Dendritic cell treated with granulocyte-macrophage colony-stimulating factor and Interleukin-4, amounts not matched to agents 40 ng/mL and 50 ng/mL, for 4 days (primary cell): ENCODE data around the gene RAD51AP2.
"Not testable (repeated sequence)": the region's sequence is repeated elsewhere in the genome, so short reads cannot be mapped to it uniquely, and the experiment has no call there.

Source experiments
- H3K27ac Mint-ChIP-seq: one replicate; pipeline ENCODE4 v1.8.0; 2022; ENCODE audit warnings: mild to moderate bottlenecking, mixed read lengths
- H3K27me3 Mint-ChIP-seq: one replicate; pipeline ENCODE4 v1.8.0; 2022; ENCODE audit warnings: mild to moderate bottlenecking, mixed read lengths
- H3K36me3 Mint-ChIP-seq: one replicate; pipeline ENCODE4 v1.8.0; 2022; ENCODE audit warnings: low read depth, mixed read lengths
- H3K4me1 Mint-ChIP-seq: one replicate; pipeline ENCODE4 v1.8.0; 2022; ENCODE audit warnings: low read depth, mixed read lengths
- H3K4me3 Mint-ChIP-seq: one replicate; pipeline ENCODE4 v1.8.0; 2022; ENCODE audit warnings: mild to moderate bottlenecking, moderate library complexity, mixed read lengths
- H3K9me3 Mint-ChIP-seq: one replicate; pipeline ENCODE4 v1.8.0; 2022; ENCODE audit warnings: mixed read lengths
- intact Hi-C: fragments of 100-400 bp; cut with micrococcal nuclease; formaldehyde crosslinking; loops from one replicate; pipeline ENCODE4 v1.15.0; 2022

RAD51AP2 gene

GRCh38 chr2:17518212-17519154, at the start of gene RAD51AP2:
RAD51AP2 (minus strand) TSS chr2:17518440; CDS start chr2:17518415, 25 bp downstream.
- H3K4me3 Mint-ChIP-seq, result no peak within 1 kb of the TSS
- H3K36me3 Mint-ChIP-seq, result no peaks in the 10 kb centered on the region
- H3K9me3 Mint-ChIP-seq, result no peaks in the 10 kb centered on the region
- H3K27ac Mint-ChIP-seq, result no peak within 1 kb of the TSS
- intact Hi-C loops, result no loop called here
- H3K4me1 Mint-ChIP-seq, result no peaks in the 10 kb centered on the region
- H3K27me3 Mint-ChIP-seq, result peaks cover 29% of the 10 kb centered on the region

- H3K27ac Mint-ChIP-seq, H3K9me3 Mint-ChIP-seq, H3K27me3 Mint-ChIP-seq, H3K4me3 Mint-ChIP-seq, H3K4me1 Mint-ChIP-seq, H3K36me3 Mint-ChIP-seq, intact Hi-C loops: not testable (repeated sequence)
These were observed 47.5 kb upstream of the RAD51AP2 start for GRCh38 chr2:17565726-17566125.

GRCh38 chr2:17558878-17559277, 40.6 kb upstream of the RAD51AP2 start:
- no peak overlapping the region for H3K27ac Mint-ChIP-seq
- H3K36me3 Mint-ChIP-seq, result no peaks in the 10 kb centered on the region
- no peak overlapping the region for H3K4me3 Mint-ChIP-seq
- peaks cover 3% of the 10 kb centered on the region for H3K27me3 Mint-ChIP-seq
- intact Hi-C loops, result no loop called here
- no peaks in the 10 kb centered on the region for H3K9me3 Mint-ChIP-seq
- no peaks in the 10 kb centered on the region for H3K4me1 Mint-ChIP-seq

GRCh38 chr2:17558053-17558452, 39.8 kb upstream of the RAD51AP2 start:
- H3K27me3 Mint-ChIP-seq, result peaks cover 3% of the 10 kb centered on the region
- intact Hi-C loops, result no loop called here
- H3K9me3 Mint-ChIP-seq, result no peaks in the 10 kb centered on the region
- no peaks in the 10 kb centered on the region for H3K4me1 Mint-ChIP-seq
- H3K4me3 Mint-ChIP-seq, result no peak overlapping the region
- H3K36me3 Mint-ChIP-seq, result no peaks in the 10 kb centered on the region
- no peak overlapping the region for H3K27ac Mint-ChIP-seq

- Mint-ChIP-seq H3K27me3 (peaks cover 3% of the 10 kb centered on the region), H3K4me3 (no peak overlapping the region), H3K9me3 (no peaks in the 10 kb centered on the region), H3K27ac (no peak overlapping the region), H3K36me3 (no peaks in the 10 kb centered on the region), H3K4me1 (no peaks in the 10 kb centered on the region)
- intact Hi-C loops, result no loop called here
These were observed 39.4 kb upstream of the RAD51AP2 start for GRCh38 chr2:17557596-17557995.

GRCh38 chr2:17555150-17555549, 36.9 kb upstream of the RAD51AP2 start:
- Mint-ChIP-seq H3K27me3 (peaks cover 3% of the 10 kb centered on the region), H3K4me3 (no peak overlapping the region), H3K4me1 (no peaks in the 10 kb centered on the region), H3K9me3 (no peaks in the 10 kb centered on the region), H3K27ac (no peak overlapping the region), H3K36me3 (no peaks in the 10 kb centered on the region)
- intact Hi-C loops, result no loop called here

GRCh38 chr2:17550907-17551306, 32.7 kb upstream of the RAD51AP2 start:
- H3K36me3 Mint-ChIP-seq, result no peaks in the 10 kb centered on the region
- H3K9me3 Mint-ChIP-seq, result no peaks in the 10 kb centered on the region
- no peaks in the 10 kb centered on the region for H3K4me1 Mint-ChIP-seq
- intact Hi-C loops, result no loop called here
- no peak overlapping the region for H3K27ac Mint-ChIP-seq
- H3K27me3 Mint-ChIP-seq, result no peaks in the 10 kb centered on the region
- H3K4me3 Mint-ChIP-seq, result no peak overlapping the region

- Mint-ChIP-seq H3K9me3 (no peaks in the 10 kb centered on the region), H3K4me1 (no peaks in the 10 kb centered on the region), H3K4me3 (no peak overlapping the region), H3K27ac (no peak overlapping the region), H3K27me3 (peaks cover 10% of the 10 kb centered on the region), H3K36me3 (no peaks in the 10 kb centered on the region)
- intact Hi-C loops, result no loop called here
These were observed 29.5 kb upstream of the RAD51AP2 start for GRCh38 chr2:17547737-17548136.

- H3K4me1 Mint-ChIP-seq, result no peaks in the 10 kb centered on the region
- H3K9me3 Mint-ChIP-seq, result no peaks in the 10 kb centered on the region
- peaks cover 10% of the 10 kb centered on the region for H3K27me3 Mint-ChIP-seq
- H3K4me3 Mint-ChIP-seq, result no peak overlapping the region
- no peak overlapping the region for H3K27ac Mint-ChIP-seq
- intact Hi-C loops, result no loop called here
- no peaks in the 10 kb centered on the region for H3K36me3 Mint-ChIP-seq
These were observed 29.0 kb upstream of the RAD51AP2 start for GRCh38 chr2:17547237-17547636.

GRCh38 chr2:17545680-17546613, 27.7 kb upstream of the RAD51AP2 start:
- Mint-ChIP-seq H3K36me3 (no peaks in the 10 kb centered on the region), H3K27ac (no peak overlapping the region), H3K4me3 (no peak overlapping the region), H3K4me1 (no peaks in the 10 kb centered on the region), H3K9me3 (no peaks in the 10 kb centered on the region), H3K27me3 (peaks cover 21% of the 10 kb centered on the region)
- intact Hi-C loops, result no loop called here

- peaks cover 4% of the 10 kb centered on the region for H3K4me1 Mint-ChIP-seq
- intact Hi-C loops, result no loop called here
These were observed 26.0 kb upstream of the RAD51AP2 start for GRCh38 chr2:17544256-17544655.

GRCh38 chr2:17543848-17544247, 25.6 kb upstream of the RAD51AP2 start:
- intact Hi-C loops, result no loop called here
- Mint-ChIP-seq H3K4me1 (peaks cover 4% of the 10 kb centered on the region), H3K27me3 (peaks cover 40% of the 10 kb centered on the region)

More at GRCh38 chr2:17544256-17544655, 26.0 kb upstream of the RAD51AP2 start:
- no peak overlapping the region for H3K4me3 Mint-ChIP-seq
- peaks cover 36% of the 10 kb centered on the region for H3K27me3 Mint-ChIP-seq
- no peak overlapping the region for H3K27ac Mint-ChIP-seq
- no peaks in the 10 kb centered on the region for H3K36me3 Mint-ChIP-seq
- H3K9me3 Mint-ChIP-seq, result no peaks in the 10 kb centered on the region

GRCh38 chr2:17543131-17543660, 25.0 kb upstream of the RAD51AP2 start:
- Mint-ChIP-seq H3K36me3 (no peaks in the 10 kb centered on the region), H3K27ac (no peak overlapping the region), H3K4me3 (no peak overlapping the region), H3K9me3 (no peaks in the 10 kb centered on the region), H3K4me1 (peaks cover 4% of the 10 kb centered on the region), H3K27me3 (peaks cover 47% of the 10 kb centered on the region)
- intact Hi-C loops, result no loop called here

More at GRCh38 chr2:17543848-17544247, 25.6 kb upstream of the RAD51AP2 start:
- H3K9me3 Mint-ChIP-seq, result no peaks in the 10 kb centered on the region
- H3K36me3 Mint-ChIP-seq, result no peaks in the 10 kb centered on the region
- no peak overlapping the region for H3K27ac Mint-ChIP-seq
- H3K4me3 Mint-ChIP-seq, result no peak overlapping the region

- no peaks in the 10 kb centered on the region for H3K36me3 Mint-ChIP-seq
- no peak overlapping the region for H3K27ac Mint-ChIP-seq
- intact Hi-C loops, result no loop called here
These were observed 24.2 kb upstream of the RAD51AP2 start for GRCh38 chr2:17542471-17542870.

More at GRCh38 chr2:17542471-17542870, 24.2 kb upstream of the RAD51AP2 start:
- Mint-ChIP-seq H3K4me1 (peaks cover 4% of the 10 kb centered on the region), H3K4me3 (no peak overlapping the region), H3K27me3 (peaks cover 54% of the 10 kb centered on the region), H3K9me3 (no peaks in the 10 kb centered on the region)
